NCI-H187 treated with DMSO at 0.1 percent for 48 hours (cell line): ENCODE measurements around the gene CYTH4.

Source experiments
- DNase-seq: peaks from one replicate; lab custom pipeline; 2025; lab: John Stamatoyannopoulos, UW

CYTH4 gene

DNA sequence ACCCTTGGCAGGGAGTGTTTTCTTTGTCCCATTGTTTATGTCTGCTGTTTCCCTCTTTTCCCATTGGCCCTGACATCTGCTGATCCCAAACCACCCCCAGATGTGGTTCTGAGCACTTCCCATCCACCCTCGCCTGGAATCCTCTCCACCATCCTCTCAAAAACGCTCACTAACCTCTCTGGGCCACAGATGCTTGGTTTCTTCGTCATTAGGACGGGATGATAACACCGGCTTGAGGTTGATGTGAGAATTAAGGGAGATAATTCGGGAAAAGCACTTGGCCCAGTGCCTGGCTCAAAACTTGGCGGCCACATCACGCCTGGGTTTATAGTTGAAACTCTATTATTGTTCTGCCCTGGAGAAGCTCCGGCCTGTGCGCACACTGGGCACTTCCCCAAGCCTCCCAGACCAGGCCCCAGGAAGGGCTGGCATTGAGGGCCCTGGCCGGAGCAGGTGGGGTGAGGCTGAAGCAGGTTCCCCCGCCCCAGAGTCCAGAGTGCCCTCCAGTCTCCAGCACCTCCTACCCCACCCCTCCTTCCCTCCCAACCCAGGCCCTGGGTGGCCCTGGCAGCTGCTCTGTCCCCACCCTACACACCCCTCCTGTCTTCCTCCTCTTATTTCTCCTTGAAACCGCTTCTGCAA lies 63.7 kb downstream of the CYTH4 start:
- no peak for DNase-seq

GRCh38 chr22:37346505-37346895 lies 64.2 kb downstream of the CYTH4 start:
- DNase-seq = no peak

- DNase-seq = no peak
Measured at GRCh38 chr22:37349043-37349814, 66.9 kb downstream of the CYTH4 start.

DNA sequence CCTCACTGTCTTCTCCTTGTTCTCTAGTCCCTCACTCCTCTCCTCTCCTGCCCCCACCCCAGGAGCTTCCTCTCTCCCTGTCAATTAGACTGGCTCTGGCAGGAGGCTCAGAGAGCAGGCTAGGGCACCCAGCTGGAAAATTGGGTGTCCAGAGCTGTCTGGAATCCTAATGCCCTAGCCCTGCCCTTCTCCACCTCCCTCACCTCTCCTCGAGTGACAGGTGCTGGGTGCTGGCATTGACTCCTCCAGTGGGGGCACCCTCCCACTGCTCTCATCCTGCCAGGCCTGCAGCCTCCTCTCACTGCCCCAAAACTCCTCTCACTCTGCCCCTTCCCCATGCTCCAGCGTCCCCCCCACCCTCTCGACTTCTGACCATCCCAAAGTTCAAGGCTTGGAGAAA lies 68.9 kb downstream of the CYTH4 start:
- DNase-seq = no peak

- DNase-seq = no peak
Measured at GRCh38 chr22:37352481-37352880, 70.2 kb downstream of the CYTH4 start.

DNA sequence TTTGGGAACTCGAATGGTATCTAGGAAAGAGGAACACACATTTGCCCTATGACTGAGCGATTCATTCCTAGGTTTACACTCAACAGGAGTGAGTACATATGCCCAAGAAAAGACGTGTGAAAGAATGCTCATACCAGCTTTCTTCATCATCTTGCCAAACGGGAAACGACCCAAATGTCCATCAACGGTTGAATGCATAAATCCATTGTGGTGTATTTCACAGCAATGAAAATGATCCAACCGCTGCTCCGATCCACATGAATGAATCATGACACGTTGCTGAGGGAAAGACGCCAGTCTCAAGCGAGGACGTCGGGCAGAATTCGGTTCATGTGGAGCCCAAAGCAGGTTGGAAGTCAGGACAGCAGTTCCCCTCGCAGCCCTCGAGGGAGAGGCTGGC lies 71.5 kb downstream of the CYTH4 start:
- no peak for DNase-seq

DNA sequence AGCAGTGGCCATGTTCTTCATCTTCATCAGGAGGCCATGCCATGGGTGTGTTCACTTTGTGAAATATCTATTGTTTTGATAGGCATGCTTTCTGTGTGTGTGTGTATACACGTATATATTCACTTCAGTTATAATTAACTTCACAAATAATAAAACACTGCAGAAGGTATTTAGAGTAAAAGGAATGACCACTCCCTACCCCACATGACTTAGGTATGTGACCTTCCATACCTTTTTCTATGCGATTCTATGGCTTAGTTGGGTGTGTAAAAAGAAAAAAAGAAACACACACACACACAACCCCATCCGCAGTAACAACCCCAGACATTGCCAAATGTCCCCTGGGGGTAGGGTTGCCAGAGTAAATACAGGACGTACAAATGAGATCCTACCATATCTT lies 72.0 kb downstream of the CYTH4 start:
- no peak for DNase-seq

DNA sequence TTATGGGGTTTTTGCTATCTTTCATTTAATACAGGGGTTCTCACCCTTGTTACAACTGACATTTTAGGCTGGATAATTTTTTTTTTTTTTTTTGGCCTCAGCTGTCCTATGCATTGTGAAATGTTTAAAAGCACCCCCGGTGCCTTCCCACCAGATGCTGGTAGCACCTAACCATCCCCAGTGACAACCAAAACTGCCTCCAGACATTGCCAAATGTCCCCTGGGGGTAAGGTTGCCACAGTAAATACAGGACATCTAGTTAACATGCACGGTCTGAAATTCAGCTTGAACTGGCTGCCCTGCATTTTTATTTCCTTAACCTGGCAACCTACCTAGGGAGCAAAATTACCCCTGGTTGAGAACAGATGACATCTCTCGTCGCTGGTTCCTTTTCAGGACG lies 72.4 kb downstream of the CYTH4 start:
- DNase-seq = no peak

GRCh38 chr22:37355174-37355573 lies 72.9 kb downstream of the CYTH4 start:
- DNase-seq = no peak

GRCh38 chr22:37356922-37357321 lies 74.6 kb downstream of the CYTH4 start:
- DNase-seq = no peak

GRCh38 chr22:37357446-37358075 lies 75.3 kb downstream of the CYTH4 start:
- DNase-seq = no peak

DNA sequence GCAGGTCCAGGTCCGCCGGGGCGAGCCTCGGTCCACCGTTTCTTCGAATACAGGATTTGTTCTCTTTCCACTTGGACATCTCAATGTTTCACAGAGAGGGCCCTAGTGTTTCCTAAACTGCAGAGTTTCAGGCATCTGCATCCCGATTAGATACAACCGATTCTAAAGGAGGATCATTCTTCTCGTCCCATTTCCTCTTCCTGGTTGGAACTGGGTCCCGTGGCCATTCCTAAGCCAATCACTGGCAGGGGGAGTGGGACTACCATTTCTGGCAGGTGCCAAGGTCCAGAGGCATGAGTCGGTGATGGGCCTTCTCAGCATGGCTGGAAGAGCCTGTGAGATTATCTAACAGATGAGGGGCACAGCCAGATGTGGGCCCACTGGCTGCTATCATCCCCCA lies 76.1 kb downstream of the CYTH4 start:
- DNase-seq = no peak

GRCh38 chr22:37358917-37359316 lies 76.6 kb downstream of the CYTH4 start:
- DNase-seq = no peak

GRCh38 chr22:37362621-37363020 lies 80.3 kb downstream of the CYTH4 start:
- DNase-seq = no peak

GRCh38 chr22:37363261-37363992 lies 81.1 kb downstream of the CYTH4 start:
- no peak for DNase-seq
